Measurements from ENCODE around the gene REP15.

Gene REP15

GRCh38 chr12:27732281-27732680, 36.0 kb downstream of the REP15 start:
- Histone ChIP-seq H3K36me3 (ENCODE audit: control insufficient read depth in 2 of 2, insufficient read depth in 1 of 2, low read length in 2 of 2) (peaks cover 22 to 34% of the 10 kb centered on the region in 2 experiments), H3K9me3 (ENCODE audit: control insufficient read depth, insufficient read depth, low read depth, low read length) (no peaks in the 10 kb centered on the region), H3K4me3 (ENCODE audit: low read depth, low read length) (no peak overlapping the region), H3K27ac (ENCODE audit: extremely low read depth, low read depth, low read length) (no peak overlapping the region), H3K4me1 (ENCODE audit: control insufficient read depth, insufficient read depth, low read length) (no peaks in the 10 kb centered on the region)
- POLR2A ChIA-PET, result no interaction called here
- CTCF ChIA-PET, result interaction anchor here (0.9 to 4.5 kb wide), 8 partner anchors 11 to 1266 kb away, joined by 3 to 34 read pairs (median 4); no protein-coding TSS in a partner anchor
- no peak for TF ChIP-seq ZNF558 (tag by site-specific recombination; IDR thresholded peaks at IDR 0.05)
- TF ChIP-seq TCF7L2 (IDR thresholded peaks at IDR 0.05; ENCODE audit: borderline replicate concordance, low read depth, low read length), result no peak
- no peak for TF ChIP-seq ZFP69B (tag by site-specific recombination; IDR thresholded peaks at IDR 0.05)
- TF ChIP-seq KLF1 (tag by site-specific recombination; IDR thresholded peaks at IDR 0.05), result no peak
- no peak for TF ChIP-seq ZNF266 (tag by site-specific recombination; IDR thresholded peaks at IDR 0.05; ENCODE audit: low read depth)
- TF ChIP-seq ZBTB1 (tag by site-specific recombination; IDR thresholded peaks at IDR 0.05), result no peak
- TF ChIP-seq CTCF (tag by site-specific recombination; IDR thresholded peaks at IDR 0.05), result peak; percentile 62
- TF ChIP-seq ZNF76 (tag by site-specific recombination; IDR thresholded peaks at IDR 0.05; ENCODE audit: borderline replicate concordance, low read depth), result no peak
- TF ChIP-seq ZNF335 (tag by site-specific recombination; conservative IDR thresholded peaks at IDR 0.05), result no peak
- no peak for TF ChIP-seq ZNF366 (tag by site-specific recombination; conservative IDR thresholded peaks at IDR 0.05)
- TF ChIP-seq ZNF785 (tag by site-specific recombination; IDR thresholded peaks at IDR 0.05), result no peak
- TF ChIP-seq ZNF654 (tag by site-specific recombination; IDR thresholded peaks at IDR 0.05; ENCODE audit: low read depth), result peak; percentile 20; the same call in 1 of the 2 replicates
- TF ChIP-seq ZNF530 (tag by site-specific recombination; IDR thresholded peaks at IDR 0.05; ENCODE audit: low read depth), result no peak
- TF ChIP-seq ZNF776 (tag by site-specific recombination; IDR thresholded peaks at IDR 0.05; ENCODE audit: borderline replicate concordance), result no peak
- TF ChIP-seq ZNF274 (IDR thresholded peaks at IDR 0.05; ENCODE audit: low read length), result no peak
- TF ChIP-seq ZNF274 (tag by site-specific recombination; IDR thresholded peaks at IDR 0.05; ENCODE audit: borderline replicate concordance), result no peak
- TF ChIP-seq ZNF488 (tag by site-specific recombination; IDR thresholded peaks at IDR 0.05), result no peak
- TF ChIP-seq GLIS2 (tag by site-specific recombination; IDR thresholded peaks at IDR 0.05), result no peak

- Histone ChIP-seq H3K27ac (ENCODE audit: extremely low read depth, low read depth, low read length) (no peak overlapping the region), H3K9me3 (ENCODE audit: control insufficient read depth, insufficient read depth, low read depth, low read length) (no peaks in the 10 kb centered on the region), H3K4me1 (ENCODE audit: control insufficient read depth, insufficient read depth, low read length) (no peaks in the 10 kb centered on the region), H3K36me3 (ENCODE audit: control insufficient read depth in 2 of 2, insufficient read depth in 1 of 2, low read length in 2 of 2) (peaks cover 28 to 37% of the 10 kb centered on the region in 2 experiments), H3K4me3 (ENCODE audit: low read depth, low read length) (no peak overlapping the region)
- POLR2A ChIA-PET, result no interaction called here
- CTCF ChIA-PET, result interaction anchor here (0.6 to 4.5 kb wide), 25 partner anchors 8 to 1265 kb away, joined by 3 to 34 read pairs (median 3); no protein-coding TSS in a partner anchor
- TF ChIP-seq ZNF654 (tag by site-specific recombination; IDR thresholded peaks at IDR 0.05; ENCODE audit: low read depth) (peak; percentile 51), ZNF610 (tag by site-specific recombination; IDR thresholded peaks at IDR 0.05; ENCODE audit: borderline replicate concordance) (no peak), ZNF292 (tag by site-specific recombination; IDR thresholded peaks at IDR 0.05; ENCODE audit: borderline replicate concordance, low read depth) (no peak), PRDM10 (tag by site-specific recombination; IDR thresholded peaks at IDR 0.05) (no peak), SCRT2 (tag by site-specific recombination; IDR thresholded peaks at IDR 0.05) (no peak), ZSCAN5A (tag by site-specific recombination; IDR thresholded peaks at IDR 0.05) (no peak)
Measured at GRCh38 chr12:27733052-27733656, 36.9 kb downstream of the REP15 start.

Data from HEK293 (cell line).